SU-DHL-6 (cell line): Measurements from ENCODE around the gene LHB.

Experiments used
- CTCF ChIP-seq: fragments of 200-600 bp; sonication (generic); IDR thresholded peaks from one replicate; pipeline ENCODE4 v1.5.1; 2017; ENCODE audit warnings: antibody characterized with exemption, mild to moderate bottlenecking, low read length, moderate library complexity; ENCODE audit not compliant: insufficient read depth, poor library complexity, severe bottlenecking
- EZH2phosphoT487 ChIP-seq: fragments of 200-600 bp; sonication (generic), shearing (Covaris generic); conservative IDR thresholded peaks from 2 replicates; pipeline ENCODE4 v1.6.1; 2018; ENCODE audit warnings: mild to moderate bottlenecking, antibody characterized with exemption, low read length, moderate library complexity, mixed read lengths

DNA sequence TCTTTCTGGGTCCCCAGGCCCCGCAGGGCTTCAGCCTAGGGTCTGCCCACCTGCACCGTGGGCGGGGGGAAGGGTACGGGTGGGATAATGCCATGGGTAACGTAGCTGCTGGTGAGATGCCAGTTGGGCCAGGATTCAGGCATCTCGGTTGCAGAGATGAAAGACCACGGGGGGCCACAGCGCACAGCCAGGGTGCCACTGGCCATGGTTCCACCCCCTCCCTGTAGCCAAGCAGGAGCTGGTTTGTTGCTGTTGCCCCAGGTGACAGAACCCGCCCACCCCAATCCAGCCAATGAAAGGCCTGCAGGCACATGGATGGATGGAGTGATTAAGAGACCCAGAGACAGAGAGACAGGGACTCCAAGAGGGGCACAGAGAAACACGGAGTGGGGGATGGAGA, 41.7 kb upstream of the LHB start:
- no peak for TF ChIP-seq CTCF
- no peak for TF ChIP-seq EZH2phosphoT487
